IMR-90 (cell line): ENCODE measurements around the gene RGS10. TPM values are rescaled to one million over a fixed set of nuclear protein-coding genes. Genes with fewer than 3 reads are reported as not detected.

Source experiments
- ATAC-seq: fragments of 200-7000 bp; cut with Tn5 transposase; 2 replicates; pipeline ENCODE4 v1.9.1; 2020; ENCODE audit warnings: low read depth, mild to moderate bottlenecking, moderate library complexity
- BruUV-seq: library from RNA; stranded (reverse); fragments of 400-500 nt; replicated peaks from 2 replicates; lab custom pipeline; 2021; lab: Mats Ljungman, UMichigan
- CTCF ChIA-PET: fragments of 300-600 bp; formaldehyde crosslinking; extraction: SDS; loops from one replicate; lab custom pipeline; 2021; ENCODE audit warnings: antibody characterized with exemption; lab: Yijun Ruan, JAX
- POLR2A ChIA-PET: fragments of 300-600 bp; sonication (Branson Sonifier 250); formaldehyde crosslinking; loops from one replicate; lab custom pipeline; 2022; ENCODE audit warnings: antibody characterized with exemption; ENCODE audit not compliant: unreplicated experiment; lab: Charles Lee
- DNase-seq: peaks from one replicate; pipeline ENCODE4 v3.0.0; 2013
- H2AFZ ChIP-seq: replicated peaks from 2 replicates; pipeline ENCODE3; 2013; ENCODE audit warnings: low read length, mild to moderate bottlenecking; ENCODE audit not compliant: poor library complexity
- H2AK5ac ChIP-seq: 2 replicates; pipeline ENCODE4 v1.6.1; 2013; ENCODE audit warnings: low read depth, low read length, inconsistent platforms
- H2AK9ac ChIP-seq: replicated peaks from 2 replicates; pipeline ENCODE3; 2013; ENCODE audit warnings: mild to moderate bottlenecking, low read depth, low read length, moderate library complexity; ENCODE audit not compliant: poor library complexity
- H2BK120ac ChIP-seq: 2 replicates; pipeline ENCODE4 v1.6.1; 2013; ENCODE audit warnings: low read depth, low read length, inconsistent platforms
- H2BK15ac ChIP-seq: 3 replicates; pipeline ENCODE4 v1.6.1; 2013; ENCODE audit warnings: low read depth, low read length, inconsistent platforms
- H2BK20ac ChIP-seq: 2 replicates; pipeline ENCODE4 v1.6.1; 2013; ENCODE audit warnings: low read depth, mild to moderate bottlenecking, inconsistent platforms, low read length, moderate library complexity
- H2BK5ac ChIP-seq: 2 replicates; pipeline ENCODE4 v1.6.1; 2013; ENCODE audit warnings: mild to moderate bottlenecking, low read depth, low read length, inconsistent platforms; ENCODE audit not compliant: poor library complexity, severe bottlenecking
- H3K14ac ChIP-seq: replicated peaks from 2 replicates; pipeline ENCODE4 v1.6.1; 2013; ENCODE audit warnings: low read depth, low read length, inconsistent platforms
- H3K18ac ChIP-seq: 2 replicates; pipeline ENCODE4 v1.6.1; 2013; ENCODE audit warnings: low read depth, low read length, control low read depth
- H3K23ac ChIP-seq: 2 replicates; pipeline ENCODE4 v1.6.1; 2013; ENCODE audit warnings: low read depth, low read length, inconsistent platforms
- H3K27ac ChIP-seq: 2 replicates; pipeline ENCODE4 v1.5.1; 2013; ENCODE audit warnings: mild to moderate bottlenecking, control low read depth, low read length; ENCODE audit not compliant: insufficient read depth
- H3K27me3 ChIP-seq: 2 replicates; pipeline ENCODE4 v1.6.1; 2013; ENCODE audit warnings: low read length; ENCODE audit not compliant: control insufficient read depth, insufficient read depth
- H3K36me3 ChIP-seq: 2 replicates; pipeline ENCODE4 v1.6.1; 2013; ENCODE audit warnings: low read length, mixed read lengths; ENCODE audit not compliant: control insufficient read depth, insufficient read depth
- H3K4ac ChIP-seq: 2 replicates; pipeline ENCODE4 v1.6.1; 2013; ENCODE audit warnings: low read depth, low read length, inconsistent platforms
- H3K4me1 ChIP-seq: 2 replicates; pipeline ENCODE4 v1.6.1; 2013; ENCODE audit warnings: low read length, mixed read lengths; ENCODE audit not compliant: control insufficient read depth, insufficient read depth
- H3K4me2 ChIP-seq: 2 replicates; pipeline ENCODE4 v1.6.1; 2013; ENCODE audit warnings: low read depth, mild to moderate bottlenecking, control low read depth, low read length, moderate library complexity
- H3K4me3 ChIP-seq: 2 replicates; pipeline ENCODE4 v1.5.1; 2013; ENCODE audit warnings: low read depth, mild to moderate bottlenecking, control low read depth, low read length, moderate library complexity; ENCODE audit not compliant: insufficient read depth
- H3K56ac ChIP-seq: 2 replicates; pipeline ENCODE4 v1.6.1; 2013; ENCODE audit warnings: low read length, inconsistent platforms; ENCODE audit not compliant: insufficient read depth; ENCODE audit errors: extremely low read depth
- H3K79me1 ChIP-seq, 2 experiments: 2 replicates each; pipeline ENCODE4 v1.6.1; 2013; ENCODE audit warnings: low read length in 2 of 2, inconsistent platforms in 1 of 2, low read depth in 1 of 2
- H3K9ac ChIP-seq: 2 replicates; pipeline ENCODE4 v1.6.1; 2013; ENCODE audit warnings: low read depth, low read length, control low read depth
- H3K9me1 ChIP-seq: 2 replicates; pipeline ENCODE4 v1.6.1; 2013; ENCODE audit warnings: low read length, inconsistent platforms; ENCODE audit not compliant: insufficient read depth
- H3K9me3 ChIP-seq: 2 replicates; pipeline ENCODE4 v1.6.1; 2013; ENCODE audit warnings: low read length; ENCODE audit not compliant: control insufficient read depth, insufficient read depth
- H4K20me1 ChIP-seq: 2 replicates; pipeline ENCODE4 v1.6.1; 2013; ENCODE audit warnings: low read length, inconsistent platforms; ENCODE audit not compliant: insufficient read depth
- H4K5ac ChIP-seq: 2 replicates; pipeline ENCODE4 v1.6.1; 2013; ENCODE audit warnings: mild to moderate bottlenecking, low read depth, low read length, control low read depth
- H4K8ac ChIP-seq, 2 experiments: 2 replicates each; pipeline ENCODE4 v1.6.1; 2013; ENCODE audit warnings: low read depth in 2 of 2, low read length in 2 of 2, control low read depth in 1 of 2, inconsistent platforms in 1 of 2
- H4K91ac ChIP-seq: 2 replicates; pipeline ENCODE4 v1.6.1; 2013; ENCODE audit warnings: low read depth, low read length, inconsistent platforms; ENCODE audit not compliant: insufficient read depth
- CHD1 ChIP-seq: IDR thresholded peaks from 2 replicates; pipeline ENCODE4 v1.6.1; 2012; ENCODE audit warnings: low read depth, low read length, improper control_type of control experiment
- FOS ChIP-seq: fragments of 150-350 bp; IDR thresholded peaks from 2 replicates; pipeline ENCODE4 v1.6.1; 2016; ENCODE audit warnings: low read depth, low read length
- MAFK ChIP-seq: IDR thresholded peaks from 2 replicates; pipeline ENCODE4 v1.6.1; 2012; ENCODE audit warnings: low read depth, low read length, improper control_type of control experiment
- MAZ ChIP-seq: IDR thresholded peaks from 2 replicates; pipeline ENCODE4 v1.6.1; 2012; ENCODE audit warnings: low read depth, mild to moderate bottlenecking, low read length, improper control_type of control experiment, moderate library complexity, borderline replicate concordance
- MXI1 ChIP-seq: IDR thresholded peaks from 2 replicates; pipeline ENCODE4 v1.6.1; 2012; ENCODE audit warnings: low read depth, mild to moderate bottlenecking, low read length, moderate library complexity, borderline replicate concordance
- NFE2L2 ChIP-seq: fragments of 150-350 bp; IDR thresholded peaks from 2 replicates; pipeline ENCODE4 v1.6.1; 2016; ENCODE audit warnings: low read depth, mild to moderate bottlenecking, low read length
- POLR2A ChIP-seq: IDR thresholded peaks from 2 replicates; pipeline ENCODE4 v1.6.1; 2012; ENCODE audit warnings: mild to moderate bottlenecking, low read depth, low read length
- RAD21 ChIP-seq: IDR thresholded peaks from 2 replicates; pipeline ENCODE4 v1.6.1; 2012; ENCODE audit warnings: low read length, improper control_type of control experiment
- RCOR1 ChIP-seq: IDR thresholded peaks from 2 replicates; pipeline ENCODE4 v1.6.1; 2012; ENCODE audit warnings: mild to moderate bottlenecking, low read length, improper control_type of control experiment; ENCODE audit not compliant: insufficient replicate concordance
- RFX5 ChIP-seq: IDR thresholded peaks from 2 replicates; pipeline ENCODE4 v1.8.0; 2012; ENCODE audit warnings: low read depth, mild to moderate bottlenecking, low read length, moderate library complexity
- WGBS, 2 experiments: methylation state at CpG; one replicate each; pipeline versions ENCODE4 v1.1.5 to v1.1.7; 2013; ENCODE audit warnings: missing lambda C conversion rate in 2 of 2; ENCODE audit not compliant: insufficient read length in 1 of 2; ENCODE audit errors: extremely low coverage in 2 of 2; 5-methylcytosine and 5-hydroxymethylcytosine counted together
- dilution Hi-C: fragments of 300-500 bp; cut with HindIII; formaldehyde crosslinking; loops from one replicate; pipeline ENCODE4 v1.14.3; 2018; ENCODE audit warnings: low sequenced_read_pairs; ENCODE audit not compliant: unreplicated experiment
- in situ Hi-C: fragments of 300-500 bp; cut with MboI; formaldehyde crosslinking; loops from 3 replicates; pipeline ENCODE4 v1.14.3; 2019; ENCODE audit warnings: low sequenced_read_pairs, inconsistent platforms, mixed read lengths
- intact Hi-C: fragments of 100-400 bp; cut with micrococcal nuclease; formaldehyde crosslinking; loops from 2 replicates; pipeline ENCODE4 v1.10.0; 2022
- polyA plus RNA-seq, 3 experiments: library from polyadenylated mRNA; depleted of rRNA; stranded (reverse); fragments of >200 nt; gene quantifications; 2 replicates each; pipeline ENCODE4 v1.2.3, GENCODE V29; 2012; ENCODE audit warnings: low replicate concordance in 1 of 3
- total RNA-seq: library from RNA; depleted of rRNA; stranded (reverse); fragments of >200 nt; gene quantifications from 2 replicates; pipeline ENCODE4 v1.2.3, GENCODE V29; 2012
- TF ChIP-seq, protein P1 (sequence below): fragments of 150-350 bp; IDR thresholded peaks from 2 replicates; pipeline ENCODE4 v1.6.1; 2017; ENCODE audit warnings: mild to moderate bottlenecking, antibody characterized with exemption, low read length, low read depth
- TF ChIP-seq, protein P2 (sequence below): conservative IDR thresholded peaks from 2 replicates; pipeline ENCODE4 v1.5.1; 2012; ENCODE audit warnings: mild to moderate bottlenecking, low read depth, low read length, improper control_type of control experiment

RGS10 gene
- total and polyA plus RNA-seq, 2 of the 4 experiments (the other 2 are of a cell fraction), result 35.3 to 89.7 TPM

DNA sequence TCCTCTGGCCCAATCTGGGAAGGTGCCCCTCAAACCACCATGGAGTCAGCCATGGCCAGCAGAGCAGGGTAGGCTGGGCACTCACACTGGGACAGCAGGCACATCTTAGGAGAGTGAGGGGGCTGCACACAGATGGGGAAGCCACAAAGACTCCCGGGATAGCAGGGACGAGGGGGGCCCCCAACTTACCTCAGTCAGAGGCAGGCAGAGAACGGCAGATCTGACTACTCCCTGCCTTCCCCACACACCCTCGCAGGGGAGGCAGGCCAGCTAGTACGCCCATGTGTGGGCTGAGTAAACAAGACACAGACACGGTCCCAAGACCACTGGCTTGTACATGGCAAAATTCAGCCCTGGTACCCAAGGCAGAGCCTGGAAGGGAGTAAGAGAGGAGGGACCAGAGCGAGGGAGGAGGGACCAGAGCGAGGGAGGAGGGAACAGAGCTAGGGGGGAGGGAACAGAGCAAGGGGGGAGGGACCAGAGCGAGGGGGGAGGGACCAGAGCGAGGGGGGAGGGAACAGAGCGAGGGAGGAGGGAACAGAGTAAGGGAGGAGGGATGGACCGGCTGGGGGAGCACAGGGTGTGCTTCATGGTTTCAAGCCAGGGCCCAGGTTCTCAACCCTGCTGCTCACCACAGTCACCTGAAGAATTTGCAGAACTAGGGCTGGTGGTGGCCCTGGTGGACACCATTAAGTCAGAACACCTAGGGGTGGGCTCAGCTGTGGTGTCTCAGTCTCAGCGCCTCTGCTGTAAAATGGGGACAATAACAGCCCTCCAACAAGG is 73.8 kb downstream of the RGS10 start (continued):
- TF ChIP-seq FOS, result no peak

DNA sequence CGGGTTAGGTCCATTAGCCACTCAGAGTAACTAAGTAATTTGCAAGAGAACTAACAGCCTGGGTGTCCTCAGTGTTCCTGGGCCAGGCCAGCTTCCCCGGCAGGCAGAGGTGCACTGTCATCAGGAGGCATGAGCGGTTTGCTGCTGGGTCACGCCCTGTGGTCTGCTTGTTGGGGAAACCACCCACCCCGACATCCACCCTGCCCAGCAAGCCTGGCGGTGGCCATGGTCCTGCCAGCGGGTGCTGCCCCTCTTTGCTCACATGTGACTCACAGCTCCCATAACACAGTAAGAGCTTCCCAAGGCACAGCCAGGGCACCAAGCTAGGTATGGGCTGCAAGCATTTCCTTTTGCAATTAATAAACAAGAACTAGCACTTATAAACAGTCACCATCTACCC is 75.9 kb downstream of the RGS10 start:
- Histone ChIP-seq H2BK120ac (no peak overlapping the region), H2BK15ac (no peak overlapping the region), H2AK5ac (no peak overlapping the region), H3K9ac (no peak overlapping the region), H3K4me1 (no peaks in the 10 kb centered on the region), H3K4ac (no peak overlapping the region), H3K9me3 (peaks cover 7% of the 10 kb centered on the region), H3K4me3 (no peak overlapping the region), H3K36me3 (no peaks in the 10 kb centered on the region), H3K27me3 (peaks cover 22% of the 10 kb centered on the region), H3K9me1 (no peaks in the 10 kb centered on the region), H3K23ac (no peak overlapping the region), H4K8ac (no peak overlapping the region), H2BK5ac (no peak overlapping the region), H4K5ac (no peak overlapping the region), H3K56ac (no peak overlapping the region), H3K14ac (no peak overlapping the region), H4K20me1 (no peaks in the 10 kb centered on the region), H3K18ac (no peak overlapping the region), H2AK9ac (no peak overlapping the region), H3K79me1 (no peaks in the 10 kb centered on the region), H2AFZ (no peak overlapping the region), H3K4me2 (no peak overlapping the region), H2BK20ac (no peak overlapping the region), H4K91ac (no peak overlapping the region), H3K27ac (no peak overlapping the region)
- ChIA-PET POLR2A (no interaction called here), CTCF (interaction anchor here (1.5 kb wide), 1 partner anchor 21 kb away, joined by 6 read pairs; no protein-coding TSS in a partner anchor)
- no TSS peak for BruUV-seq
- dilution Hi-C loops (no loop called here), intact Hi-C loops (no loop called here), in situ Hi-C loops (no loop called here)
- TF ChIP-seq, protein P1, sequence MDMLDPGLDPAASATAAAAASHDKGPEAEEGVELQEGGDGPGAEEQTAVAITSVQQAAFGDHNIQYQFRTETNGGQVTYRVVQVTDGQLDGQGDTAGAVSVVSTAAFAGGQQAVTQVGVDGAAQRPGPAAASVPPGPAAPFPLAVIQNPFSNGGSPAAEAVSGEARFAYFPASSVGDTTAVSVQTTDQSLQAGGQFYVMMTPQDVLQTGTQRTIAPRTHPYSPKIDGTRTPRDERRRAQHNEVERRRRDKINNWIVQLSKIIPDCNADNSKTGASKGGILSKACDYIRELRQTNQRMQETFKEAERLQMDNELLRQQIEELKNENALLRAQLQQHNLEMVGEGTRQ, result no peak
- TF ChIP-seq, protein P2, sequence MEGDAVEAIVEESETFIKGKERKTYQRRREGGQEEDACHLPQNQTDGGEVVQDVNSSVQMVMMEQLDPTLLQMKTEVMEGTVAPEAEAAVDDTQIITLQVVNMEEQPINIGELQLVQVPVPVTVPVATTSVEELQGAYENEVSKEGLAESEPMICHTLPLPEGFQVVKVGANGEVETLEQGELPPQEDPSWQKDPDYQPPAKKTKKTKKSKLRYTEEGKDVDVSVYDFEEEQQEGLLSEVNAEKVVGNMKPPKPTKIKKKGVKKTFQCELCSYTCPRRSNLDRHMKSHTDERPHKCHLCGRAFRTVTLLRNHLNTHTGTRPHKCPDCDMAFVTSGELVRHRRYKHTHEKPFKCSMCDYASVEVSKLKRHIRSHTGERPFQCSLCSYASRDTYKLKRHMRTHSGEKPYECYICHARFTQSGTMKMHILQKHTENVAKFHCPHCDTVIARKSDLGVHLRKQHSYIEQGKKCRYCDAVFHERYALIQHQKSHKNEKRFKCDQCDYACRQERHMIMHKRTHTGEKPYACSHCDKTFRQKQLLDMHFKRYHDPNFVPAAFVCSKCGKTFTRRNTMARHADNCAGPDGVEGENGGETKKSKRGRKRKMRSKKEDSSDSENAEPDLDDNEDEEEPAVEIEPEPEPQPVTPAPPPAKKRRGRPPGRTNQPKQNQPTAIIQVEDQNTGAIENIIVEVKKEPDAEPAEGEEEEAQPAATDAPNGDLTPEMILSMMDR, result no peak
- no peak for TF ChIP-seq POLR2A
- no peak for TF ChIP-seq NFE2L2
- no peak for TF ChIP-seq RAD21
- no peak for TF ChIP-seq MXI1
- TF ChIP-seq MAFK, result no peak
- TF ChIP-seq RFX5, result no peak
- no peak for TF ChIP-seq CHD1
- no peak for TF ChIP-seq MAZ
- TF ChIP-seq RCOR1, result no peak
- 80% methylated on average over 1 of the region's 7 CpGs; no CpG with 5 or more reads in 1 of the 2 experiments for WGBS, 2 experiments
- DNase-seq (no peak), ATAC-seq (0 out of 2 replicates have a peak, but pooled peaks have one; percentile 31)
